ENCODE measurements around the gene GNL1. TPM values are rescaled to one million over a fixed set of nuclear protein-coding genes. Genes with fewer than 3 reads are reported as not detected.

GNL1 gene
- total and polyA plus RNA-seq, 2 of the 8 experiments (the other 6 are each of a cell fraction or from before 2014, with no cell fraction given), result 42.4 to 67.8 TPM

- TF ChIP-seq SAP30 (IDR thresholded peaks at IDR 0.05; ENCODE audit: insufficient read depth, insufficient replicate concordance, low read length), result no peak
- no peak for TF ChIP-seq CHD7 (IDR thresholded peaks at IDR 0.05; ENCODE audit: insufficient replicate concordance, low read length)
- no peak for TF ChIP-seq PHF8 (conservative IDR thresholded peaks at IDR 0.05; ENCODE audit: low read depth, low read length)
- no peak for TF ChIP-seq EGR1 (IDR thresholded peaks at IDR 0.05; ENCODE audit: borderline replicate concordance, low read depth, low read length)
These were observed 22.6 kb downstream of the GNL1 start (continued) for GRCh38 chr6:30533460-30534294.

Measured in H1 (cell line).